Stimulated activated CD4-positive, alpha-beta T cell treated with anti-CD3 and anti-CD28 coated beads, Interleukin-4, amount 100 ng/mL, for 4 hours (primary cell): ENCODE results near the gene TAF9B.
"Not testable (repeated sequence)": the region's sequence is repeated elsewhere in the genome, so short reads cannot be mapped to it uniquely, and the experiment has no call there.

Source experiments
- DNase-seq, 2 experiments: peaks; one replicate each; pipeline ENCODE4 v3.0.0-alpha.2; 2020

Gene TAF9B

DNA sequence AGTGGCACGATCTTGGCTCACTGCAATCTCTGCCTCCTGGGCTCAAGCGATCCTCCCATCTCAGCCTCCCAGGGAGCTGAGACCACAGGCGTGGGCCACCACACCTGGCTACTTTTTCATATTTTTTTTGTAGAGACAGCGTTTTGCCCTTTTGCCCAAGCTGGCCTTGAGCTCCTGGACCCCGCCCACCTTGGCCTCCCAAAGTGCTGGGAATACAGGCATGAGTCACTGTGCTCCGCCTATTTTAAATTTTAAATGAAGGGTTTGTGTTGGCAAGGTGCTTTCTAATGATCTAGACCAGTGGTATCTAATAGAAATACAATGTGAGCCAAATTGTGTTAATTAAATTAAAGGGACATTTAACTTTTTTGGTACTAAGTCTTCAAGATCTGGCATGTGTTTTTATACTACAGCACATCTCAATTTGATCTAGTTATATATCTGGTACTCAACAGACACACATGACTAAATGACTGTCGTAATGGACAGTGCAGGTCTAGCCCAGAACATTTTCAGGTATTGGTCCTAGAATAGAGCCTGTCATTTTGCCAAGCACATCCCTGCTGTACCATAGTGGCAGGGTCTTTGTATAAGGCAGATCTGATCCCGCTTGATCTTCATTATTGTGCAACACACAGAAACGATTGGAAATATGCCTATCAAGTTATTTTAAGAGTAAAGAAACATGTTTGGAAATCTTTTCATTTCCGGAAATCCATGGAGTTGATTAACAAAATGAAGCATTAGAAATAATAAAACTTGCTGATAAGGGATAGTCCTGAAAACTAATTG, 28.1 kb downstream of the TAF9B start:
- no peak for DNase-seq

DNA sequence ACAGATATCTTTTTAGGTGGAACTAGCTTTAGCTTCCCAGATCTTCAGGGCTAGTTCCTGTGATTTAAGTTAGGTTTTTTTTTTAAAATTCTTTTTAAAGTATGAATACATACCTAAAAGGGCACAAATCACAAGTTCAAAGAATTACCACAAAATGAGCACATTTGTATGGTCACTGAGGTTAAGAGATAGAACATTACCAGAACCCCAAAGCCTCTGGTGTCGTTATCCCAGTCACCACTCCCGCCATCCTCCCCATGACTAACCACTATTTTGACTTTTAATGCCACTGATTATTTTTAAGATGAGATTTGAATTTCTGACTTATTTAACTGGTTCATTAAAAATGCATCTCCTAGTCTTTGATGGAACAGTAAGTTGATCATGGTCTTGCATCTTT, 30.0 kb downstream of the TAF9B start:
- DNase-seq: no peak

DNA sequence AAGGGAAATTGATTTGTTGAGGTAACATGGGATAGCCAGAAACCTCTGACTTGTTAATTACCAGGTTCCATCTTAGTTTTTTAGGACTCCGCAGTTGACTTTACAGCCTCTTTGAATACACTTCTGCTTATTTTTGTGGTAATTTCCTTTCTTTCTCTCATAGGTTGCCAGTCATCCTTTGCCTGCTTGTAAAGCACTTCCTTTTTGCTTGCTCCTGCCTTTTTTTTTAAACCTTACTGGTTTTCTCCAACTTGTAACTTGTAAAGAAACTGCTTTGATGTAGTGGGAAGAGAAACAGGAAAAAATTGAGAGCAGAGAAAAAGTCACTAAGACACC, 32.8 kb downstream of the TAF9B start:
- DNase-seq: no peak

DNA sequence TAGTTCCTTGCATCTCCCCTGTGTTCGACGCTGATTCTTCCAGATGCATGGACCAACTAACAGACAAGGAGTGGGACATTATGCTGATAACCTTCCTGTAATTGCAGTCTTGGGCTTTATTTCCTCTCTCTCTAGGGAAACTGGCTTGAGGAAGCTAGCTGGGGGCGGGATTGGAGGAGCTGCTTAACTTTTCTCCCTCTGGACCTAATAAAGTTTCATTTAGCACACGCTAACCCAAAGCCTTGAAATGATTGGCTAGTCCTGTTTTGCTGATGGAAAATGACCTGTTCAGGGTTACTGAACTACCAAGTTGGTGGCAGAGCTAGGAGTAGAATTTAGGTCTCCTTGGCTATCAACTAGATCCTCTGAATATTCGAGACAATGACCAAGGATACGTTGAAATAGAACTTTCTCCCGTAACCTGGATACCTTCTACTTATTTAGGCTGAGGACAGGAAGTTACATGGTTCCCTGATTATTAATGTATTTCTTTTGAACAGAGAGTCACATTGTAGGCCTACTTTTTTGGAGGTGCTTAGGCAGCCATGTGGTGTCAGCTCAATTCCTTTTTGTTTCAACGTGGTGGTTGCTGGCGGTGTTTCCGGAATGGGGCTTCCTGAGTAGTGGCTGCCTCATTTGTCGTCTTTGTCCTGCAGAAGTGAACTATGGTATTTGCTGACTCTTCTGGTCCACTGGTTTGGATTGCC, 33.4 kb downstream of the TAF9B start:
- DNase-seq: peak in 1 of 2 experiments; percentile 21

DNA sequence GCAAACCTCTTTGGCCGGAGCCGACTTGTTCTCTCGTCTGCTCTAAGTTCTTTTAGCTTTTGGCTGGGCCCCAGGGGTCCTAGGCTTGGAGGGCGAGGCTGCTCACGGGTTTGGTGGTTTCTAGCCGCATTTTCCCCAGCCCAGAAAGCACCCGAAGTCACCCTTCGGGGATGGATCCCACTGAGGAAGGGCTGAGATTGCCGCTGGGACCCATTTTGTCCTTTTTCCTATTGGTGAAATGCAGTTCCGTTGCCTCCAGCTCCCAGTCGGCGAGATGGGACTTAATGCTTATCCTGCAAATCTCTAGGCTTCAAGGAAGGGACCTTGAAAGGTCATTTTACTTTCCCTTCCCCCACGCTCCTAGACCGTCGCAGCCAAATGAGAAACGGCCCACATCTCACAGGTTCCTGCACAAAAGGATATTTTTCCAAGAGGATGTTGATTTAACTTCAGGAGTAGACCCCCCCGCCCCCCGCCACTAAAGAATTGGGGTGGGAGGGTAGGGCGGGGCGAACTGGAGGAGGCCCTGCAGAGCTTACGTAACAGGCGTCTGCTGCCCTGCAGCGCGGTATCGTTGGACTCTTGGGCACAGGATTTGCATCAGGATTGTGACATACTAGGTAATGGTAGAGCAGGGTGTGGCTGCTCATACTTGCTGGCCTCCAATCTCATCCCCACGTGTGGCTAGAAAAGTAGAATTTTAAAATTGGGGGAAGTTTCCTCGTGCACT, 34.8 kb downstream of the TAF9B start:
- DNase-seq: peak in 1 of 2 experiments; percentile 18

DNA sequence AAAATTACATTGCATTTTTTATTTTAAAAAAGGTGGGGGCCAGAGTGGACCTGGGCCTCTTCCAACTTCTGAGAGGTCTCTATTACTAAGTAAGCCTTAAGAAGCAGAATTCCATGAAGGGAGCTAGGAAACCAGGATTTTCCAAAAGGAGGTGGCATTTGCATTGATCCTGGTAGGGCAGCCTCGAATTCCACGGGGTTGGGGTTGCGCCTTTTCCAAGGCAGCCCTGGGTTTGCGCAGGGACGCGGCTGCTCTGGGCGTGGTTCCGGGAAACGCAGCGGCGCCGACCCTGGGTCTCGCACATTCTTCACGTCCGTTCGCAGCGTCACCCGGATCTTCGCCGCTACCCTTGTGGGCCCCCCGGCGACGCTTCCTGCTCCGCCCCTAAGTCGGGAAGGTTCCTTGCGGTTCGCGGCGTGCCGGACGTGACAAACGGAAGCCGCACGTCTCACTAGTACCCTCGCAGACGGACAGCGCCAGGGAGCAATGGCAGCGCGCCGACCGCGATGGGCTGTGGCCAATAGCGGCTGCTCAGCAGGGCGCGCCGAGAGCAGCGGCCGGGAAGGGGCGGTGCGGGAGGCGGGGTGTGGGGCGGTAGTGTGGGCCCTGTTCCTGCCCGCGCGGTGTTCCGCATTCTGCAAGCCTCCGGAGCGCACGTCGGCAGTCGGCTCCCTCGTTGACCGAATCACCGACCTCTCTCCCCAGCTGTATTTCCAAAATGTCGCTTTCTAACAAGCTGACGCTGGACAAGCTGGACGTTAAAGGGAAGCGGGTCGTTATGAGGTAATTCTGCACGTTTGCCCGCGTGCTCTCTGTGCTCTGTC, 35.6 kb downstream of the TAF9B start, which contains the start of gene PGK1:
TSS of gene PGK1 (plus strand) at position 626 of the 824 bp plus-strand sequence. CDS start at position 719, 93 bp downstream.
- peak; percentile 84 to 94 for DNase-seq

DNA sequence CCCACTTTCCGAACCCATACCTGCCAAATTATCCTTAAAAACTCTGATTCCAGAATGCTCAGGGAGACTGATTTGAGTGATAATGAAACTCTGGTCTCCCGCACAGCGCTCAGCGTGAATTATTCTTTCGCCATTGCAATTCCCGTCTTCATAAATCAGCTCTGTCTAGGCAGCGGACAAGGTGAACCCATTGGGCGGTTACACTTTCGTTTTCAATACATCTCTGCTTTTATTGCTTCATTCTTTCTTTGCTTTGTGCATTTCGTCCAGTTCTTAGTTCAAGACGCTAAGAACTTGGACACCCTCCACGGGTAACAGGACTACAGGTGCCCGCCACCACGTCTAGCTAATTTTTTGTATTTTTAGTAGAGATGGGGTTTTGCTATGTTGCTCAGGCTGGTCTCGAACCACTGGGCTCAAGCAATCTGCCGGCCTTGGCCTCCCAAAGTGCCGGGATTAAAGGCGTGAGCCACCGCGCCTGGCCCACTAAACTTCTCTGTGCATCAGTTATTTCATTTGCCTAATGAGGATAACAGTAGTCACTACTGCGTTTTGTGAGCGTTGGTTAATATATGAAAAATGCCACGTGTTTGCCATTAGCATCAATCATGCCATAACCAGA, 36.3 kb downstream of the TAF9B start:
- no peak for DNase-seq

DNA sequence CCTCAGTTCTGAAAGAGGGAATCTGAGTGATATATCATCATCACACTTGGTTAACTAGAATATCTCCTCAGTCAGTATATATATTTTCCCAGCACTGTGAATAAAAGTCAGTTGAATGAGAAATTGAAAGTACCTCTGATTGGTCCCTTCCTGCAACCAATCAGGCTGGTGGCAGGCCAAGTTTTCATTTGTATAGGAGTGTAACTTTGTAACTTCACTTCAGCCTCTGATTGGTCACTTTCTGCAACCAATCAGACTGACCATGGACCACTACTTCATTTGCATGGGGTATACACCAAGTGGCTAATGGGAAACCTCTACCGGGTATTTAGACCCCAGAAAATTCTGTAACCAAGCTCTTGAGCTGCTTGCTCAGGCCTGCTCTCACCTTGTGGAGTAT, 37.4 kb downstream of the TAF9B start:
- no peak for DNase-seq

DNA sequence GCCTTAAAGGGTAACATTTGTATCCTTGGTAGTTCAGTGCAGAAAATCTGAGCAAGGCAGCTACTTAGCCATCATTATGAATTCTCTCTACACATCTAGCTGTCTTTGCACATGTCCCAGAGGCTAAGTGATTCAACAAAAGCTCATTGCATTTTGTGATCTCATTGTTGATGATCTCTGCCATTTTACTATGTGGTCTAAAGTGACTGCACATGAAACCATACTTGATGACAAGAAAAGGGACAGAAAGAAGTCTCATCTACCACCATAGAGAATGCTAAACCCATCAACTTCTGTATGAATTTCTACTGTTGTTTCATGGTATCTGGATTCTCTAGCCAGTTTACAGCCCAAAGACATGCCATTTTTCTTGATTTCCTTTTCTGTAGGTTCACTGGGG, 41.3 kb downstream of the TAF9B start:
- no peak for DNase-seq

DNA sequence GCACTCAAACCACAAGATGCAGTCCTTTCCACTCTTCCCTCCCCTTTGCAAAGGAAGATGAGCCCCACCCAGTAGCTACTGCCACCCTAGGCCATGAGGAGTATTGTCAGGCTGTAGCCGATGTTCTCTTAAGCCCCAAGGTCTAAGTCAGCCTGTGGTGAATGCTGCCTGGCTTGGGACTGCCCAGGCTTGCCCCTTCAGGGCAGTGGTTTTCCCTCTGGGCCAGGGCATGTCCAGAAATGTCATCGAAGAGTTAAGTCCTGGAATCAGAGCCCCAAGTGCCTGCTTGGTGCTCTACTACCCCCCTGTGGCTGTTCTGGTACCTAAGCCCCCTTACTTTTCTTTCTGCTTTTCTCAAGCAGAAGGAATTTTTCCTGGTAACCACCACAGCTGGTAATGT, 47.2 kb downstream of the TAF9B start:
- DNase-seq: no peak

DNA sequence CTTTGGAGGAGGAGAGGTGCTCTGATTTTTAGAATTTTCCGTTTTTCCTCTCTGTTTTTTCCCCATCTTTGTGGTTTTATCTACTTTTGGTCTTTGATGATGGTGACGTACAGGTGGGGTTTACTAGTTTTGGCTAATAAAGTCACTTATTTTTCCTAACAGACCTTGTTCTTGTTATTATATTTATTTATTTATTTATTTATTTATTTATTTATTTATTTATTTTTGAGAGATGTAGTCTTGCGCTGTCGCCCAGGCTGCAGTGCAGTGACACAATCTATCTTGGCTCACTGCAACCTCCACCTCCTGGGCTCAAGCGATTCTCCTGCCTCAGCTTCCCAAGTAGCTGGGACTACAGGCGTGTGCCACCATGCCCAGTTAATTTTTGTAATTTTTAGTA, 58.0 kb downstream of the TAF9B start:
- DNase-seq: not testable (repeated sequence)
